SK-N-SH treated with all-trans-retinoic acid at 6 μM for 48 hours (cell line): Measurements from ENCODE around the gene IFT122.
"Not testable (repeated sequence)": the region's sequence is repeated elsewhere in the genome, so short reads cannot be mapped to it uniquely, and the experiment has no call there.

Experiments
- ARNTL ChIP-seq: fragments of 450-650 bp; formaldehyde crosslinking; IDR thresholded peaks from 2 replicates; pipeline ENCODE4 v1.5.0; 2020; ENCODE audit warnings: low read depth, mild to moderate bottlenecking, moderate library complexity, borderline replicate concordance
- CSRNP3 ChIP-seq: fragments of 250-450 bp; sonication (Bioruptor Pico); IDR thresholded peaks from 2 replicates; pipeline ENCODE4 v1.5.1; 2021; ENCODE audit warnings: mild to moderate bottlenecking, moderate library complexity
- ESRRG ChIP-seq: fragments of 250-450 bp; sonication (Bioruptor Pico); IDR thresholded peaks from 2 replicates; pipeline ENCODE4 v1.6.1; 2021; ENCODE audit warnings: mild to moderate bottlenecking
- GLIS3 ChIP-seq: fragments of 250-450 bp; sonication (Bioruptor Pico); IDR thresholded peaks from 2 replicates; pipeline ENCODE4 v1.5.0; 2020; ENCODE audit warnings: mild to moderate bottlenecking, moderate library complexity
- ISL1 ChIP-seq: fragments of 250-450 bp; sonication (Bioruptor Pico); IDR thresholded peaks from 2 replicates; pipeline ENCODE4 v2.1.2; 2022; ENCODE audit warnings: mild to moderate bottlenecking, moderate library complexity
- OSR1 ChIP-seq: fragments of 250-450 bp; sonication (Bioruptor Pico); IDR thresholded peaks from 2 replicates; pipeline ENCODE4 v1.8.0; 2022; ENCODE audit warnings: moderate library complexity, mild to moderate bottlenecking, inconsistent platforms
- PATZ1 ChIP-seq: fragments of 250-450 bp; sonication (Bioruptor Pico); IDR thresholded peaks from 2 replicates; pipeline ENCODE4 v1.8.0; 2020; ENCODE audit warnings: mild to moderate bottlenecking, moderate library complexity, borderline replicate concordance
- RARB ChIP-seq: fragments of 250-450 bp; sonication (Bioruptor Pico); IDR thresholded peaks from 2 replicates; pipeline ENCODE4 v1.8.0; 2021; ENCODE audit warnings: mild to moderate bottlenecking, moderate library complexity
- TCF4 ChIP-seq: fragments of 250-450 bp; sonication (Bioruptor Pico); IDR thresholded peaks from 2 replicates; pipeline ENCODE4 v1.8.0; 2021; ENCODE audit warnings: mild to moderate bottlenecking, moderate library complexity, borderline replicate concordance
- TOX ChIP-seq: fragments of 250-450 bp; sonication (Bioruptor Pico); IDR thresholded peaks from 2 replicates; pipeline ENCODE4 v1.8.0; 2021; ENCODE audit warnings: mild to moderate bottlenecking, moderate library complexity, borderline replicate concordance
- ZFP30 ChIP-seq: fragments of 450-650 bp; formaldehyde crosslinking; IDR thresholded peaks from 2 replicates; pipeline ENCODE4 v1.5.0; 2022; ENCODE audit warnings: mild to moderate bottlenecking, moderate library complexity

GRCh38 chr3:129499604-129500333, 59.7 kb downstream of the IFT122 start:
- TF ChIP-seq GLIS3; OSR1 (CRISPR knock-in tag); PATZ1 (CRISPR knock-in tag); RARB; TOX; ISL1 (CRISPR knock-in tag); ARNTL (CRISPR knock-in tag); CSRNP3; ESRRG (CRISPR knock-in tag); ZFP30 (CRISPR knock-in tag); TCF4: not testable (repeated sequence)
